HEK293 (cell line): Measurements from ENCODE around the gene YAF2.

ENCODE experiments used
- CTCF ChIP-seq: fragments of 450-650 bp; formaldehyde crosslinking; IDR thresholded peaks from 2 replicates; pipeline ENCODE4 v1.5.1; 2016; ENCODE audit warnings: missing biosample characterization, missing genetic modification characterization
- KLF7 ChIP-seq: fragments of 450-650 bp; formaldehyde crosslinking; IDR thresholded peaks from 2 replicates; pipeline ENCODE4 v1.5.1; 2016; ENCODE audit warnings: missing biosample characterization, missing genetic modification characterization, borderline replicate concordance
- REST ChIP-seq: fragments of 450-650 bp; formaldehyde crosslinking; IDR thresholded peaks from 2 replicates; pipeline ENCODE4 v1.5.1; 2016; ENCODE audit warnings: missing biosample characterization, missing genetic modification characterization
- SETDB1 ChIP-seq: IDR thresholded peaks from one replicate; pipeline ENCODE4 v1.6.1; 2017; ENCODE audit warnings: mild to moderate bottlenecking, low read length, moderate library complexity, mixed read lengths; ENCODE audit not compliant: insufficient read length
- SP2 ChIP-seq: fragments of 450-650 bp; formaldehyde crosslinking; IDR thresholded peaks from 2 replicates; pipeline ENCODE4 v1.5.1; 2016; ENCODE audit warnings: missing biosample characterization, missing genetic modification characterization
- YY1 ChIP-seq: fragments of 450-650 bp; formaldehyde crosslinking; IDR thresholded peaks from 2 replicates; pipeline ENCODE4 v1.5.1; 2018; ENCODE audit warnings: missing biosample characterization, missing genetic modification characterization
- ZNF157 ChIP-seq: fragments of 450-650 bp; formaldehyde crosslinking; IDR thresholded peaks from 2 replicates; pipeline ENCODE4 v1.5.1; 2016; ENCODE audit warnings: missing biosample characterization, missing genetic modification characterization
- ZNF24 ChIP-seq: fragments of 450-650 bp; formaldehyde crosslinking; IDR thresholded peaks from 2 replicates; pipeline ENCODE4 v1.5.1; 2016; ENCODE audit warnings: missing biosample characterization, missing genetic modification characterization
- ZNF266 ChIP-seq: fragments of 450-650 bp; formaldehyde crosslinking; IDR thresholded peaks from 2 replicates; pipeline ENCODE4 v1.5.1; 2016; ENCODE audit warnings: missing biosample characterization, missing genetic modification characterization, low read depth
- ZNF274 ChIP-seq, 2 experiments: fragments of 200-500 bp in 1 of 2; fragments of 450-650 bp in 1 of 2; sonication (Bioruptor generic) in 1 of 2; formaldehyde crosslinking in 1 of 2; IDR thresholded peaks; 2 replicates each; pipeline versions ENCODE4 v1.5.1 to v1.6.1; 2014 to 2016; ENCODE audit warnings: borderline replicate concordance in 1 of 2, inconsistent platforms in 1 of 2, low read length in 1 of 2, missing biosample characterization in 1 of 2, missing genetic modification characterization in 1 of 2
- ZNF280D ChIP-seq: fragments of 450-650 bp; formaldehyde crosslinking; IDR thresholded peaks from 2 replicates; pipeline ENCODE4 v1.5.1; 2016; ENCODE audit warnings: missing biosample characterization, missing genetic modification characterization
- ZNF670 ChIP-seq: fragments of 450-650 bp; formaldehyde crosslinking; IDR thresholded peaks from 2 replicates; pipeline ENCODE4 v1.5.1; 2016; ENCODE audit warnings: missing biosample characterization, missing genetic modification characterization, low read depth
- ZXDB ChIP-seq: fragments of 450-650 bp; formaldehyde crosslinking; IDR thresholded peaks from 2 replicates; pipeline ENCODE4 v1.5.1; 2016; ENCODE audit warnings: missing biosample characterization, missing genetic modification characterization

- TF ChIP-seq CTCF (tag by site-specific recombination): no peak
- TF ChIP-seq YY1: no peak
- no peak for TF ChIP-seq SETDB1
- TF ChIP-seq REST (tag by site-specific recombination): no peak
- TF ChIP-seq SP2 (tag by site-specific recombination): no peak
- TF ChIP-seq ZNF274 (IDR thresholded peaks at IDR 0.05; ENCODE audit: low read length): no peak
- no peak for TF ChIP-seq ZNF274 (tag by site-specific recombination; IDR thresholded peaks at IDR 0.05; ENCODE audit: borderline replicate concordance)
- TF ChIP-seq KLF7 (tag by site-specific recombination): no peak
- TF ChIP-seq ZXDB: no peak
- no peak for TF ChIP-seq ZNF266
- TF ChIP-seq ZNF24 (tag by site-specific recombination): no peak
- no peak for TF ChIP-seq ZNF280D (tag by site-specific recombination)
- TF ChIP-seq ZNF157 (tag by site-specific recombination): no peak
- TF ChIP-seq ZNF670: no peak
Measured at GRCh38 chr12:42162965-42163364, 75.1 kb downstream of the YAF2 start.
